ENCODE measurements around the gene PASK. TPM values are rescaled to one million over a fixed set of nuclear protein-coding genes. Genes with fewer than 3 reads are reported as not detected.

Gene PASK
- total RNA-seq, 1 experiment from 2014 or later: 45.8 TPM

GRCh38 chr2:241074901-241075540 lies 74.3 kb downstream of the PASK start (continued):
- TF ChIP-seq RAD21 (IDR thresholded peaks at IDR 0.05; ENCODE audit: low read depth): no peak
- TF ChIP-seq ELF1 (IDR thresholded peaks at IDR 0.05; ENCODE audit: borderline replicate concordance, low read depth): no peak
- no peak for TF ChIP-seq EZH2 (IDR thresholded peaks at IDR 0.05)
- no peak for TF ChIP-seq CBX3 (IDR thresholded peaks at IDR 0.05; ENCODE audit: low read depth)
- no peak for TF ChIP-seq EGR1 (IDR thresholded peaks at IDR 0.05; ENCODE audit: low read depth)
- TF ChIP-seq, protein P1, sequence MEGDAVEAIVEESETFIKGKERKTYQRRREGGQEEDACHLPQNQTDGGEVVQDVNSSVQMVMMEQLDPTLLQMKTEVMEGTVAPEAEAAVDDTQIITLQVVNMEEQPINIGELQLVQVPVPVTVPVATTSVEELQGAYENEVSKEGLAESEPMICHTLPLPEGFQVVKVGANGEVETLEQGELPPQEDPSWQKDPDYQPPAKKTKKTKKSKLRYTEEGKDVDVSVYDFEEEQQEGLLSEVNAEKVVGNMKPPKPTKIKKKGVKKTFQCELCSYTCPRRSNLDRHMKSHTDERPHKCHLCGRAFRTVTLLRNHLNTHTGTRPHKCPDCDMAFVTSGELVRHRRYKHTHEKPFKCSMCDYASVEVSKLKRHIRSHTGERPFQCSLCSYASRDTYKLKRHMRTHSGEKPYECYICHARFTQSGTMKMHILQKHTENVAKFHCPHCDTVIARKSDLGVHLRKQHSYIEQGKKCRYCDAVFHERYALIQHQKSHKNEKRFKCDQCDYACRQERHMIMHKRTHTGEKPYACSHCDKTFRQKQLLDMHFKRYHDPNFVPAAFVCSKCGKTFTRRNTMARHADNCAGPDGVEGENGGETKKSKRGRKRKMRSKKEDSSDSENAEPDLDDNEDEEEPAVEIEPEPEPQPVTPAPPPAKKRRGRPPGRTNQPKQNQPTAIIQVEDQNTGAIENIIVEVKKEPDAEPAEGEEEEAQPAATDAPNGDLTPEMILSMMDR (IDR thresholded peaks at IDR 0.05 in 2 of 3, conservative IDR thresholded peaks at IDR 0.05 in 1 of 3; ENCODE audit: borderline replicate concordance in 1 of 3, insufficient read depth in 1 of 3, low read depth in 2 of 3, low read length in 2 of 3): no peak
- TF ChIP-seq YY1 (IDR thresholded peaks at IDR 0.05; ENCODE audit: extremely low read depth, insufficient replicate concordance, low read depth, low read length): no peak

DNA sequence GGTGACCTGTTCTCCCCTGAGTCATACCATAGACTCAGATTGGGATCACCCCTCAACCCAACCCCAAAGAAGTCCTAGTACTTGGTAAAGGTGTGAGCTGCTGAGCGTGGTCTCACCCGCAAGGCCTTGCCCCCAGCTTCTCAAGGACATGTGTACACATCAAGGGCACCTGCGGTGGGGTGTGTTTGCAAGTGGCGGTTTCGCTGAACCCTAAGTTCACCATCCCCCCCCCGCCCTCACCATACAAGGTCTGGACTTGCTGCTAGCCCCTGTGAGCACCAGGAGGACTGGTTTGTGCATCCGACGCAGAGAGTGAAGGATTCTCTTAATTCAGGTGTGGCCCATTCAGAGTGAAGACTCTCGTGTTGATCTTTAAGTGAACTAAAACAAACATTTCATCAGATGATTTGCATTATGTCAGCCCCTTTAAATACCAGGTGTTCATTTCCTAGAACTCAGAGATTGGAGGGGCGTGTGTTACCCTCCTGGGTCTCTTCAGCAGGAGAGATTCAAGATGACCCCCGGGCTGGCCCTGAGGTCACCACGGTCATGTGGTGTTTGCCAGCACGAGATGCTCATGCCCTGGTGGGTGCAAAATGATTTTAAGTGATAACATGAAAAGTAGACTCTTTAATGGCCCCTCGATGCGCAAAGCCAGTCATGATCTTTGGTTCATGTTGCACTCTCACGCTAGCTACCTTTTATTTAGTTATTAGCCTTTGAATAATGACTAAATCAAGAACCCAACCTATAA lies 75.0 kb downstream of the PASK start:
- H4K20me1 ChIP-seq (ENCODE audit: insufficient read depth): no peaks in the 10 kb centered on the region
- H3K4me3 ChIP-seq (replicated peaks in 1 of 2; ENCODE audit: low read depth in 1 of 2, low read length in 2 of 2): no peak overlapping the region
- ATAC-seq (no peak), DNase-seq (ENCODE audit: low read depth, low spot score) (no peak)
- H3K4me1 ChIP-seq (ENCODE audit: control insufficient read depth in 1 of 2, insufficient read depth in 2 of 2, low read length in 2 of 2): no peaks in the 10 kb centered on the region
- H3K27ac ChIP-seq (ENCODE audit: low read depth, low read length): no peak overlapping the region
- H3K36me3 ChIP-seq (ENCODE audit: control insufficient read depth in 1 of 2, insufficient read depth in 2 of 2, low read length in 2 of 2): no peaks in the 10 kb centered on the region
- H3K27me3 ChIP-seq (ENCODE audit: insufficient read depth, low read length): no peaks in the 10 kb centered on the region
- H3K9me3 ChIP-seq (ENCODE audit: control insufficient read depth in 1 of 2, insufficient read depth in 1 of 2, low read depth in 1 of 2, low read length in 2 of 2): no peaks in the 10 kb centered on the region
- intact Hi-C loops (cut with micrococcal nuclease): loop anchor here (10.0 kb wide), 1 partner anchor 219 kb away; no protein-coding TSS in a partner anchor
- no peaks in the 10 kb centered on the region for H3K9me2 ChIP-seq (ENCODE audit: insufficient read depth)
- H3K4me2 ChIP-seq (ENCODE audit: low read length): no peak overlapping the region
- H3K9ac ChIP-seq (ENCODE audit: low read length): no peak overlapping the region
- BruUV-seq (replicated peaks): no TSS peak
- ChIA-PET POLR2A (no interaction called here), CTCF (no interaction called here), RAD21 (ENCODE audit: low non-redundant PET in 1 of 2, low total read pairs in 2 of 2, uncharacterized antibody in 2 of 2, unreplicated experiment in 2 of 2) (no interaction called here)
- no peaks in the 10 kb centered on the region for H3K79me2 ChIP-seq (ENCODE audit: insufficient read depth, low read length)
- H2AFZ ChIP-seq (ENCODE audit: low read depth, low read length, poor library complexity, severe bottlenecking): no peak overlapping the region
- TF ChIP-seq POLR2A (IDR thresholded peaks at IDR 0.05; ENCODE audit: borderline replicate concordance, extremely low read depth, insufficient read depth, insufficient read length) (no peak), ATF3 (IDR thresholded peaks at IDR 0.05) (no peak), FOSL1 (IDR thresholded peaks at IDR 0.05; ENCODE audit: low read depth) (no peak), EZH2phosphoT487 (IDR thresholded peaks at IDR 0.05; ENCODE audit: borderline replicate concordance) (no peak), ZNF274 (IDR thresholded peaks at IDR 0.05; ENCODE audit: low read depth, low read length) (no peak), CEBPB (IDR thresholded peaks at IDR 0.05; ENCODE audit: low read depth) (no peak)

Measured in HCT116 (cell line).